ENCODE measurements around the gene STYXL1.

Gene STYXL1

GRCh38 chr7:75951506-75951905 lies 96.3 kb downstream of the STYXL1 start:
- no peak for DNase-seq

DNA sequence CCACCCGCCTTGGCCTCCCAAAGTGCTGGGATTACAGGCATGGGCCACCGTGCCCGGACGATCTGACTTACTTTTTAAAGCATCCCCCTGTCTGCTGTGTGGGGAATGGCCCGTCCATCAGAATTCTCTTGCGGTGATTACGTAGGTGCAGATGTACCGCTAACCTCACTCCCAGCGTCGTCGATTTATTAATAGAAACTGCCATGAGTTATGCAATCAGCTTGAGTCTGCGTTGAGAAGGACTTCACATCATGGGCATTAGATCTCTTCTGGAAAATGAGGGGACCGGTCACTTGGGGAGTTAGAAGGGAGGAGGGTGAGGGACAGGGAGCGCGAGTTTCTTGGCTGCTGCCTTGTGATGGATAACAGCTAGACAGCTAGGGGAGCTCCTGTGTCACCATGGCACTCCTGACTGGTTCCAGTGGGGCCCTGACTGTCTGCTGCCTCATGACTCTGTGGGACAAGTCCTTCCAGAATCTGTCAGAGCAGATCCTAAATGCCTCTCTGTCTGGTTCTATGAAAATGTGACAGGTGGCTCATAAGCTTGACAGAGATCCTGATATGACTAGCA lies 97.6 kb downstream of the STYXL1 start:
- no peak for DNase-seq

GRCh38 chr7:75948179-75948578 lies 99.6 kb downstream of the STYXL1 start:
- no peak for DNase-seq
